ENCODE data around the gene SHKBP1.

Gene SHKBP1

GRCh38 chr19:40547836-40548235 lies 28.8 kb upstream of the SHKBP1 start:
- no peak for TF ChIP-seq TARDBP (IDR thresholded peaks at IDR 0.05)
- TF ChIP-seq L3MBTL2 (conservative IDR thresholded peaks at IDR 0.05): no peak
- TF ChIP-seq BHLHE40 (IDR thresholded peaks at IDR 0.05; ENCODE audit: borderline replicate concordance): no peak
- TF ChIP-seq CTBP1 (IDR thresholded peaks at IDR 0.05; ENCODE audit: borderline replicate concordance): no peak
- CTCF ChIA-PET: interaction anchor here (0.6 kb wide), 1 partner anchor 55 kb away, joined by 3 read pairs; no protein-coding TSS in a partner anchor
- DNase-seq (ENCODE audit: extremely low spot score): no peak
- POLR2A ChIA-PET: interaction anchor here (0.6 kb wide), 1 partner anchor 23 kb away, joined by 5 read pairs; no protein-coding TSS in a partner anchor

GRCh38 chr19:40549007-40549708 lies 27.5 kb upstream of the SHKBP1 start:
- no peak for TF ChIP-seq NFRKB (IDR thresholded peaks at IDR 0.05)
- TF ChIP-seq FOXK2 (IDR thresholded peaks at IDR 0.05): no peak
- TF ChIP-seq SP1 (IDR thresholded peaks at IDR 0.05): no peak
- TF ChIP-seq SUZ12 (IDR thresholded peaks at IDR 0.05): no peak
- no peak for TF ChIP-seq FOXM1 (IDR thresholded peaks at IDR 0.05; ENCODE audit: borderline replicate concordance)
- TF ChIP-seq CTBP1 (IDR thresholded peaks at IDR 0.05; ENCODE audit: borderline replicate concordance): no peak; the same call in 1 of the 2 replicates
- ChIA-PET CTCF (interaction anchor here (0.5 to 1.4 kb wide), 12 partner anchors 8 to 55 kb away, joined by 3 to 10 read pairs (median 4); no protein-coding TSS in a partner anchor), POLR2A (interaction anchor here (1.5 to 1.9 kb wide), 2 partner anchors 9 to 49 kb away, joined by 4 read pairs; no protein-coding TSS in a partner anchor)
- DNase-seq (ENCODE audit: extremely low spot score): peak; percentile 91

GRCh38 chr19:40550951-40551350 lies 25.7 kb upstream of the SHKBP1 start:
- ChIA-PET CTCF (interaction anchor here (0.7 to 1.0 kb wide), 2 partner anchors 52 to 190 kb away, joined by 3 read pairs; no protein-coding TSS in a partner anchor), POLR2A (interaction anchor here (1.0 kb wide), 1 partner anchor 107 kb away, joined by 3 read pairs; the partner anchor contains the start of gene SERTAD3)
- no peak for DNase-seq (ENCODE audit: extremely low spot score)
- TF ChIP-seq ZNF384 (IDR thresholded peaks at IDR 0.05) (no peak), ARNT (IDR thresholded peaks at IDR 0.05) (no peak), BHLHE40 (IDR thresholded peaks at IDR 0.05; ENCODE audit: borderline replicate concordance) (no peak), FOXA1 (IDR thresholded peaks at IDR 0.05) (no peak)

GRCh38 chr19:40552848-40553247 lies 23.8 kb upstream of the SHKBP1 start:
- POLR2A ChIA-PET: interaction anchor here (1.2 kb wide), 1 partner anchor 45 kb away, joined by 3 read pairs; no protein-coding TSS in a partner anchor
- TF ChIP-seq SUZ12 (IDR thresholded peaks at IDR 0.05) (no peak), ELF4 (IDR thresholded peaks at IDR 0.05) (no peak), FOXM1 (IDR thresholded peaks at IDR 0.05; ENCODE audit: borderline replicate concordance) (no peak), SP1 (IDR thresholded peaks at IDR 0.05) (no peak), L3MBTL2 (conservative IDR thresholded peaks at IDR 0.05) (no peak), ARNT (IDR thresholded peaks at IDR 0.05) (no peak), ZNF384 (IDR thresholded peaks at IDR 0.05) (no peak), TARDBP (IDR thresholded peaks at IDR 0.05) (no peak), HDGF (IDR thresholded peaks at IDR 0.05; ENCODE audit: borderline replicate concordance) (no peak), NFRKB (IDR thresholded peaks at IDR 0.05) (no peak), PKNOX1 (IDR thresholded peaks at IDR 0.05) (no peak)
- DNase-seq (ENCODE audit: extremely low spot score): no peak
- CTCF ChIA-PET: no interaction called here

- CTCF ChIA-PET: no interaction called here
- TF ChIP-seq L3MBTL2 (conservative IDR thresholded peaks at IDR 0.05) (no peak), TARDBP (IDR thresholded peaks at IDR 0.05) (no peak), NFRKB (IDR thresholded peaks at IDR 0.05) (no peak), CTBP1 (IDR thresholded peaks at IDR 0.05; ENCODE audit: borderline replicate concordance) (no peak), ZNF384 (IDR thresholded peaks at IDR 0.05) (no peak), SP1 (IDR thresholded peaks at IDR 0.05) (no peak), ELF4 (IDR thresholded peaks at IDR 0.05) (no peak), HDGF (IDR thresholded peaks at IDR 0.05; ENCODE audit: borderline replicate concordance) (no peak), ARNT (IDR thresholded peaks at IDR 0.05) (no peak), FOXM1 (IDR thresholded peaks at IDR 0.05; ENCODE audit: borderline replicate concordance) (no peak)
- POLR2A ChIA-PET: no interaction called here
- no peak for DNase-seq (ENCODE audit: extremely low spot score)
Observed at GRCh38 chr19:40553885-40554857, 22.5 kb upstream of the SHKBP1 start.

- TF ChIP-seq ELF4 (IDR thresholded peaks at IDR 0.05) (no peak), L3MBTL2 (conservative IDR thresholded peaks at IDR 0.05) (no peak)
- ChIA-PET CTCF (interaction anchor here (0.6 to 0.7 kb wide), 2 partner anchors 9 to 17 kb away, joined by 3 to 5 read pairs; no protein-coding TSS in a partner anchor), POLR2A (interaction anchor here (1.1 kb wide), 1 partner anchor 15 kb away, joined by 4 read pairs; no protein-coding TSS in a partner anchor)
- no peak for DNase-seq (ENCODE audit: extremely low spot score)
Observed at GRCh38 chr19:40555978-40556689, 20.5 kb upstream of the SHKBP1 start.

- CTCF ChIA-PET: interaction anchor here (0.7 to 1.1 kb wide), 3 partner anchors 14 to 131 kb away, joined by 3 to 4 read pairs (median 3); no protein-coding TSS in a partner anchor
Observed at GRCh38 chr19:40556953-40557530, 19.6 kb upstream of the SHKBP1 start.

More at GRCh38 chr19:40556953-40557530, 19.6 kb upstream of the SHKBP1 start:
- no peak for TF ChIP-seq L3MBTL2 (conservative IDR thresholded peaks at IDR 0.05)
- no peak for TF ChIP-seq TARDBP (IDR thresholded peaks at IDR 0.05)
- no peak for TF ChIP-seq NFRKB (IDR thresholded peaks at IDR 0.05)
- no peak for TF ChIP-seq HDGF (IDR thresholded peaks at IDR 0.05; ENCODE audit: borderline replicate concordance)
- no peak for TF ChIP-seq ARNT (IDR thresholded peaks at IDR 0.05)
- no peak for TF ChIP-seq LEF1 (IDR thresholded peaks at IDR 0.05; ENCODE audit: borderline replicate concordance)
- no peak for TF ChIP-seq FOXM1 (IDR thresholded peaks at IDR 0.05; ENCODE audit: borderline replicate concordance)
- TF ChIP-seq SUZ12 (IDR thresholded peaks at IDR 0.05): no peak
- no peak for TF ChIP-seq FOXA1 (IDR thresholded peaks at IDR 0.05)
- DNase-seq (ENCODE audit: extremely low spot score): no peak
- POLR2A ChIA-PET: interaction anchor here (1.1 kb wide), 1 partner anchor 14 kb away, joined by 4 read pairs; no protein-coding TSS in a partner anchor

All from HEK293T (cell line).